Mucosa of rectum (tissue), 2 donors: ENCODE results near the gene CD58.

Source experiments
- H3K27ac ChIP-seq, 2 donors: one replicate each; pipeline ENCODE4 v1.7.0; 2013; ENCODE audit warnings: inconsistent platforms in 2 of 2, low read depth in 2 of 2, low read length in 2 of 2
- H3K27me3 ChIP-seq, 2 donors: one replicate each; pipeline ENCODE4 v1.7.0; 2013; ENCODE audit warnings: low read length in 2 of 2; ENCODE audit not compliant: control insufficient read depth in 2 of 2, insufficient read depth in 2 of 2
- H3K36me3 ChIP-seq, 2 donors: one replicate each; pipeline ENCODE4 v1.7.0; 2013; ENCODE audit warnings: low read length in 2 of 2; ENCODE audit not compliant: control insufficient read depth in 2 of 2, insufficient read depth in 2 of 2
- H3K4me1 ChIP-seq, 2 donors: one replicate each; pipeline ENCODE4 v1.7.0; 2013; ENCODE audit warnings: low read length in 2 of 2, mild to moderate bottlenecking in 1 of 2; ENCODE audit not compliant: control insufficient read depth in 2 of 2, insufficient read depth in 2 of 2
- H3K4me3 ChIP-seq, 2 donors: one replicate each; pipeline ENCODE4 v1.7.0; 2013; ENCODE audit warnings: low read length in 2 of 2
- H3K9ac ChIP-seq, 2 donors: one replicate each; pipeline ENCODE4 v1.7.0; 2013; ENCODE audit warnings: low read length in 2 of 2, low read depth in 1 of 2, mild to moderate bottlenecking in 1 of 2
- H3K9me3 ChIP-seq, 2 donors: one replicate each; pipeline ENCODE4 v1.7.0; 2013; ENCODE audit warnings: low read length in 2 of 2; ENCODE audit not compliant: control insufficient read depth in 2 of 2
- donor health status: healthy.
- donor health status: Normal muscosa, but diverticular disease.

CD58 gene

GRCh38 chr1:116493484-116494352, 77.1 kb downstream of the CD58 start:
- H3K9me3 ChIP-seq: no peaks in the 10 kb centered on the region
- H3K36me3 ChIP-seq: no peaks in the 10 kb centered on the region
- H3K4me3 ChIP-seq: no peak overlapping the region
- H3K4me1 ChIP-seq: peaks cover 4 to 22% of the 10 kb centered on the region in 2 donors
- no peak overlapping the region for H3K9ac ChIP-seq
- no peak overlapping the region for H3K27ac ChIP-seq
- H3K27me3 ChIP-seq: no peaks in the 10 kb centered on the region

- Histone ChIP-seq H3K9ac (no peak overlapping the region), H3K4me1 (peaks cover 4 to 23% of the 10 kb centered on the region in 2 donors), H3K27ac (no peak overlapping the region), H3K4me3 (no peak overlapping the region), H3K36me3 (no peaks in the 10 kb centered on the region), H3K27me3 (no peaks in the 10 kb centered on the region), H3K9me3 (no peaks in the 10 kb centered on the region)
Measured at GRCh38 chr1:116493036-116493435, 77.8 kb downstream of the CD58 start.

- no peak overlapping the region for H3K27ac ChIP-seq
- H3K4me1 ChIP-seq: peaks cover 4 to 23% of the 10 kb centered on the region in 2 donors
- no peak overlapping the region for H3K9ac ChIP-seq
- no peaks in the 10 kb centered on the region for H3K36me3 ChIP-seq
- no peak overlapping the region for H3K4me3 ChIP-seq
- no peaks in the 10 kb centered on the region for H3K27me3 ChIP-seq
- no peaks in the 10 kb centered on the region for H3K9me3 ChIP-seq
Measured at GRCh38 chr1:116492358-116492811, 78.4 kb downstream of the CD58 start.

GRCh38 chr1:116491700-116492357, 79.0 kb downstream of the CD58 start:
- Histone ChIP-seq H3K9ac (no peak overlapping the region), H3K4me1 (peaks cover 4 to 23% of the 10 kb centered on the region in 2 donors)

GRCh38 chr1:116490588-116490987, 80.2 kb downstream of the CD58 start:
- H3K27me3 ChIP-seq: no peaks in the 10 kb centered on the region
- no peak overlapping the region for H3K9ac ChIP-seq
- no peaks in the 10 kb centered on the region for H3K9me3 ChIP-seq
- no peaks in the 10 kb centered on the region for H3K36me3 ChIP-seq
- H3K4me3 ChIP-seq: no peak overlapping the region
- no peak overlapping the region for H3K27ac ChIP-seq
- peaks cover 5 to 27% of the 10 kb centered on the region in 2 donors for H3K4me1 ChIP-seq

More at GRCh38 chr1:116491700-116492357, 79.0 kb downstream of the CD58 start:
- Histone ChIP-seq H3K4me3 (no peak overlapping the region), H3K27ac (no peak overlapping the region), H3K9me3 (no peaks in the 10 kb centered on the region), H3K36me3 (no peaks in the 10 kb centered on the region), H3K27me3 (no peaks in the 10 kb centered on the region)

GRCh38 chr1:116489231-116489697, 81.6 kb downstream of the CD58 start:
- Histone ChIP-seq H3K27ac (peak overlapping the region; percentile 49 to 69), H3K4me1 (peaks cover 18 to 41% of the 10 kb centered on the region in 2 donors), H3K9ac (peak overlapping the region in 1 of 2 donors; percentile 7), H3K4me3 (no peak overlapping the region), H3K9me3 (no peaks in the 10 kb centered on the region), H3K36me3 (no peaks in the 10 kb centered on the region), H3K27me3 (no peaks in the 10 kb centered on the region)

- Histone ChIP-seq H3K9ac (no peak overlapping the region), H3K4me1 (peaks cover 29 to 52% of the 10 kb centered on the region in 2 donors), H3K36me3 (no peaks in the 10 kb centered on the region), H3K27ac (no peak overlapping the region), H3K27me3 (no peaks in the 10 kb centered on the region), H3K9me3 (no peaks in the 10 kb centered on the region), H3K4me3 (no peak overlapping the region)
Measured at GRCh38 chr1:116488071-116488470, 82.8 kb downstream of the CD58 start.

GRCh38 chr1:116487583-116487982, 83.2 kb downstream of the CD58 start:
- no peaks in the 10 kb centered on the region for H3K27me3 ChIP-seq
- no peak overlapping the region for H3K4me3 ChIP-seq
- H3K36me3 ChIP-seq: no peaks in the 10 kb centered on the region
- peaks cover 33 to 54% of the 10 kb centered on the region in 2 donors for H3K4me1 ChIP-seq
- H3K9ac ChIP-seq: no peak overlapping the region
- no peak overlapping the region for H3K27ac ChIP-seq
- H3K9me3 ChIP-seq: no peaks in the 10 kb centered on the region

- Histone ChIP-seq H3K9me3 (no peaks in the 10 kb centered on the region), H3K27ac (no peak overlapping the region), H3K4me3 (no peak overlapping the region), H3K36me3 (no peaks in the 10 kb centered on the region), H3K4me1 (peaks cover 38 to 60% of the 10 kb centered on the region in 2 donors), H3K9ac (no peak overlapping the region), H3K27me3 (no peaks in the 10 kb centered on the region)
Measured at GRCh38 chr1:116487031-116487430, 83.8 kb downstream of the CD58 start.

- H3K27me3 ChIP-seq: no peaks in the 10 kb centered on the region
- H3K36me3 ChIP-seq: no peaks in the 10 kb centered on the region
- H3K9me3 ChIP-seq: no peaks in the 10 kb centered on the region
- peaks cover 41 to 65% of the 10 kb centered on the region in 2 donors for H3K4me1 ChIP-seq
- no peak overlapping the region for H3K4me3 ChIP-seq
- H3K9ac ChIP-seq: no peak overlapping the region
- H3K27ac ChIP-seq: no peak overlapping the region
Measured at GRCh38 chr1:116486424-116486823, 84.4 kb downstream of the CD58 start.
